ENCODE results near the gene ABCA2. TPM values are rescaled to one million over a fixed set of nuclear protein-coding genes. Genes with fewer than 3 reads are reported as not detected.

Gene ABCA2
- total RNA-seq, 1 donor from 2014 or later, result 2.1 TPM

- Mint-ChIP-seq H3K4me1 (ENCODE audit: unreplicated experiment) (peaks cover 6% of the 10 kb centered on the region), H3K36me3 (ENCODE audit: low read depth, unreplicated experiment) (no peaks in the 10 kb centered on the region), H3K9me3 (ENCODE audit: unreplicated experiment) (no peaks in the 10 kb centered on the region), H3K27ac (ENCODE audit: unreplicated experiment) (no peak overlapping the region), H3K4me3 (ENCODE audit: unreplicated experiment) (no peak overlapping the region), H3K27me3 (ENCODE audit: unreplicated experiment) (peaks cover 4% of the 10 kb centered on the region)
- DNase-seq (ENCODE audit: low spot score), result no peak
- no peak for TF ChIP-seq CTCF (IDR thresholded peaks at IDR 0.05; ENCODE audit: unreplicated experiment)
Observed at GRCh38 chr9:137062384-137062783, 34.3 kb upstream of the ABCA2 start.

GRCh38 chr9:137058521-137059234 is 30.6 kb upstream of the ABCA2 start:
- Mint-ChIP-seq H3K9me3 (ENCODE audit: unreplicated experiment) (no peaks in the 10 kb centered on the region), H3K27ac (ENCODE audit: unreplicated experiment) (no peak overlapping the region), H3K4me3 (ENCODE audit: unreplicated experiment) (no peak overlapping the region), H3K4me1 (ENCODE audit: unreplicated experiment) (peaks cover 6% of the 10 kb centered on the region), H3K27me3 (ENCODE audit: unreplicated experiment) (peaks cover 2% of the 10 kb centered on the region), H3K36me3 (ENCODE audit: low read depth, unreplicated experiment) (no peaks in the 10 kb centered on the region)
- no peak for DNase-seq (ENCODE audit: low spot score)
- TF ChIP-seq CTCF (IDR thresholded peaks at IDR 0.05; ENCODE audit: unreplicated experiment), result no peak

GRCh38 chr9:137057545-137057944 is 29.5 kb upstream of the ABCA2 start:
- Mint-ChIP-seq H3K27ac (ENCODE audit: unreplicated experiment) (no peak overlapping the region), H3K9me3 (ENCODE audit: unreplicated experiment) (no peaks in the 10 kb centered on the region), H3K27me3 (ENCODE audit: unreplicated experiment) (peaks cover 2% of the 10 kb centered on the region), H3K4me1 (ENCODE audit: unreplicated experiment) (peaks cover 10% of the 10 kb centered on the region), H3K4me3 (ENCODE audit: unreplicated experiment) (no peak overlapping the region), H3K36me3 (ENCODE audit: low read depth, unreplicated experiment) (no peaks in the 10 kb centered on the region)
- no peak for DNase-seq (ENCODE audit: low spot score)
- TF ChIP-seq CTCF (IDR thresholded peaks at IDR 0.05; ENCODE audit: unreplicated experiment), result no peak

GRCh38 chr9:137056739-137057415 is 28.8 kb upstream of the ABCA2 start:
- no peak for DNase-seq (ENCODE audit: low spot score)
- Mint-ChIP-seq H3K9me3 (ENCODE audit: unreplicated experiment) (no peaks in the 10 kb centered on the region), H3K27me3 (ENCODE audit: unreplicated experiment) (no peaks in the 10 kb centered on the region), H3K36me3 (ENCODE audit: low read depth, unreplicated experiment) (no peaks in the 10 kb centered on the region), H3K4me3 (ENCODE audit: unreplicated experiment) (no peak overlapping the region), H3K27ac (ENCODE audit: unreplicated experiment) (no peak overlapping the region), H3K4me1 (ENCODE audit: unreplicated experiment) (peaks cover 10% of the 10 kb centered on the region)
- TF ChIP-seq CTCF (IDR thresholded peaks at IDR 0.05; ENCODE audit: unreplicated experiment), result no peak
